DMS53 treated with DMSO at 0.1 percent for 48 hours (cell line): Measurements from ENCODE around the gene MRPL12.

Source experiments
- DNase-seq: peaks from one replicate; lab custom pipeline; 2025; ENCODE audit not compliant: unreplicated experiment; lab: John Stamatoyannopoulos, UW

The MRPL12 gene

GRCh38 chr17:81715107-81715871 lies 12.1 kb downstream of the MRPL12 start:
- no peak for DNase-seq

DNA sequence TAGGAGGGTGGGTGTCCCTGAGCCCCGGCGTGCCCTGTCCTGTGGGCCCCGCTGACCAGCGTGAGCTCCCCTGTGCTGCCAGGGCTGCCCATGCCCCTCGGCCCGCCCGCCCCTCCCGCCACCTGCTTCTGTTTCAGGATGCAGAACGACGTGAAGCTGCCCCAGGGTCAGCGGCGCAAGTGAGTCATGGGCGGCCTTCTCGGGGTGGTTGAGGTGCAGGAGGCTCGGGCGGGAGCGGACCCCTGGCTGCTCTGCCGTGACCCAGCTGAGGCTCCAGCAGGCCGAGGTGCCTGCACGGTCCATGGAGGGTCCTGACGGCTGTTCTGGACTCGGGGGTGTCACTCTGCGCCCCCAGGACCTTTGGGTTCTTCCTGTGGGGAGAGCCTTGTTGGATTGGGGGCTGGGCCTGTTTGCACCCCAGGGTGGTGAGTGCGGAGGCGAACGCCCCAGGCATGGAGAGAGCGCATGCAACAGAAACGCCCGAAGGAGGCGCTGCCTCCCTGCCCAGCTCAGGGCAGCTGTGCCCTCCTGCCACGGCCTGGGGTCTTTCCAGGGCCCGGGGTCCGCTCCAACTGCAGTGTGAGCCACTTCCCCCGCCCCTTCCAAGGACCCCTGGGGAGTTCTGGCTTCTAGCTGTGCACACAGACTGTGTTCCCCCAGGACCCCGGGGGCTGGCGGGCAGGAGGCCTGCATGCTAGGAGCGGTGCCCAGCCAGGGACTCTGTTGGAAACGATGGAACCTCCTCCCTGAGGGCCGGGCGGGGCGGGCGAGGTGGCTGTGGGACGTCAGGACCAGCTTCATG lies 12.9 kb downstream of the MRPL12 start:
- DNase-seq = no peak

DNA sequence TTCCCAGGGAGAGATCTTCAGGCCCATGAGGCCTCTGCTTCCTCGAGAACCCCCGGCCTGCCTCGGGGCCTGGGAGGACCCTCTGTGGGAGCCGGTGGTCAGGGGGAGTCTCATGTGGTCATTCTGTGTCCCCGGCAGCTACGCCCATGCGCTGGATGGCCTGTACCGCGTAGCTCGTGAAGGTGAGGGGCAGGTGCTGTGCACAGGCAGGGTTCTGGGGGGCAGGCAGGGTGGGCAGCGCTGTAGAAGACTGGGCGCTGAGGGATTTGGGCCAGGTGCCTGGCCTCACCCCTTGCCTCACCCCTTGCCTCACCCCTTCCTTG lies 13.5 kb downstream of the MRPL12 start:
- DNase-seq = no peak

DNA sequence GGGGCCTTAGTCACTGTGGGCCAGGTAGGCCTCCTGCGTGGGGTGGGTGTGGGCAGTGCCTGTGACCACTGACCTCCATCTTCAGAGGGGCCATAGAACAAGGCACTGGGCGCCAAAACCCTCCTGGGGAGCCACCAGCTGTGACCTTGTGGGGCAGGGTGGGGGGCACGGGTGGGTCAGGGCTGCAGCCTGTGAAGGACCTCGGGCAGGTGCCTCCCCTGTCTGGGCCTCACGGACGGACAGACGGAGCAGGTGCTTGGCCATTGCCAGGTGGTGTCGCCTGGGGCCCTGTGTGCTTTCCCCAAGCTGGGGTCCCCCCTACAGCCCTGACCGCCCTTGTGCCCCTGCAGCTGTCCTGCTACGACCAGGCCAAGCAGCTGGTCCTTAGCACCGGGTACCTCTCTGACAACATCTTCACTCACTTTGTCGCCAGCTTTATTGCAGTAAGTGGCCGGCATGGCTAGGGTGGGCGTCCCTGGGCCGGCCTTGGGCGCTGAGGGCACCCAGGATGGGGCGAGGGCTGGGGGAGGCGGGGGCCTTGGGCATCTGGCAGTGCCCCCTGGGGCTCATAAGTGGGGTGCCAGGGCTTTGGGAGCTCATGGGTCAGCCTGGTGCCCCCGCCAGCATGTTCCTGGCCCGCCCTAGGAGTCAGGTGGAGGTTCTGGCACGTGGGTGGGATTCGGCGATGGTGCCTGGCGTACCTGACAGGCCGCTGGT lies 14.0 kb downstream of the MRPL12 start:
- no peak for DNase-seq

- no peak for DNase-seq
Observed at GRCh38 chr17:81717766-81718089, 14.6 kb downstream of the MRPL12 start.

DNA sequence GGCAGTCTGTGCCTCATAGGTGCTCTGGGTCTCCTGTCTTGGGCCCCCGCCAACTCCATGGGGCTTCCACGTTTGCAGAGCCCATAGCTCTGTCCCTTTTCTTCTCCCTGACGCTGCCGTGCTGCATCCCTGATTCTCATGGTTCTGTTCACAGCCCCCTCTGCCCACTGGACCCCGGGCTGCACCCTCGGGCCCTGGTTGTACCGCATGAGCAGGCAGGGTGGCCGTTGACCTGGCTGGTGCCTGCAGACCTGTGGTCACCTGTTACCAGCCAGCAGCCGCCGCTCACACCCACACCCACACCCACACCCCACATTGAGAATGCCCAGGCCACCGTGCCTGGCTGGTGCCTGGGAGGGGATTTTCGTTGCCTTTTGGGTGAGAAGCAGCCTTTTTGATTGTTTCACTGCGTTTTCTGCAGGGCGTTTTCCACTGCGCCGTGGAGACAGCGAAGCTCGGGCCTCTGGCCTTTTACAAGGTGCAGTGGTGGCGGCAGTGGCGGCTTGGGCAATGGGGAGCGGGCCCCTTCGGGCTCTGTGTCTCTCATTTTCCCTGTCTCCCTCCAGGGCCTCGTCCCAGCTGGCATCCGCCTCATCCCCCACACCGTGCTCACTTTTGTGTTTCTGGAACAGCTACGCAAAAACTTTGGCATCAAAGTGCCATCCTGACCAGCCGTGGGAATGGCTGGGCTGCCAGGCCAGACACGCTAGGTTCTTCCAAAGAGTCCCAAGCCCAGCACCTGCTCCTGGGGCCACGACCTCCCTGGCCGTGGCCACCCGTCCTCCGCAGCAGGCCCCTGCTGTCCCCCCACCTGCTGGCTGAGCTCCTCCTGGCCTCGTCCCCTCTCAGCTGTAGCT lies 16.5 kb downstream of the MRPL12 start:
- DNase-seq = no peak

DNA sequence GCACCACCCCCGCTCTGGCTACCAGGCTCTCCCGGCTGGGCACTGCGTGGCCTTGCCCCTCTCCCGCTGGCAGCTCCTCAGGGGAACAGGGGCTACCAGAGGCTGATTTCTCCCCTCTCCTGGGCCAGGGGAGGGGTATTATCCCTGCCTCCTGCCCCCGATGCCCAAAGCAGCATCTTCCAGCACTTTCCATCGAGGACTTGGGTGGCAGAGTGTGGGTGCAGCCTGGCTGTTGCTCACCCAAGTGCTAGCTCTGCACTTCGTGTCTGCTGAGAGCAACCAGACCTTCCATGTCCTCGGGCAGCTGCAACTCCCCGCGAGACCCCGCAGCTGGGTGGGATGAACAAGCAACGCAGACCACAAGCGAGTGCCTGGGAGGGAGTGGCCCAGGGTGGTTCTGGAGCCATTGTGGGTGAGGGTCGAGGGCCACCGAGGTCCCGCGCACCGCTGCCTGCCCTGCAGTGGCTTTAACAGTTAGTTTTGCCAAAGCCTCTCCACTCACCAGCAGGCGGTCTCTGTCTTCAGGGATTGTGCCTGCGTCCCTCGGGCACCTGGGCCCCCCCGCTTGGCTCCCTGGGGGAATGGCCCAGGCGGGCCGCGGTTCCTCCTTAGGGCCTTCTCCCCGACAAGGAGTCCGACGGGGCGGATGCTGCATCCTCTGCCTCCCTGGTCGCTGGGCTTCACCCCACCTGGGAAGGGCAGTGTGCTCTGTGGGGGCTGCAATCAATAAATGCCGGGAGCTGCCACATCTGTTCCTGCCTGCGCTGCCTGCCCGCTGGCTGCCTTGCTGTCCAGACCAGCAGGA lies 17.3 kb downstream of the MRPL12 start:
- DNase-seq = no peak

GRCh38 chr17:81722184-81723120 lies 19.3 kb downstream of the MRPL12 start:
- no peak for DNase-seq

- DNase-seq = no peak
Observed at GRCh38 chr17:81723651-81724209, 20.6 kb downstream of the MRPL12 start.

DNA sequence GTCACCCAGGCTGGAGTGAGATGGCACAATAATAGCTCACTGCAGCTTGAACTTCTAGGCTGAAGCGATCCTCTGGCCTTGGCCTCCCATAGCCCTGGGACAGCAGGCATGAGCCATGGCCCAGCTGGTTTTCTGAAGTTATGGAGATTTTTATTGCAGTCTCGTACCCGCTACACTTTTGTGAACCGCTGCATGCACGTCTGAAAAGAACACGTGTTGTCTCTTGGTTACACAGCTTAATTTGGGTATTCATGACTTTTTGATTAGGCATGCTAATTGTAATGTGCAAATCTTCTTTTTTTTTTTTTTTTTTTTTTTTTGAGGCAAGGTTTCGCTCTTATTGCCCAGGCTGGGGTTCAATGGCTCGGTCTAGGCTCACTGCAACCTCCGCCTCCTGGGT lies 22.3 kb downstream of the MRPL12 start:
- no peak for DNase-seq

DNA sequence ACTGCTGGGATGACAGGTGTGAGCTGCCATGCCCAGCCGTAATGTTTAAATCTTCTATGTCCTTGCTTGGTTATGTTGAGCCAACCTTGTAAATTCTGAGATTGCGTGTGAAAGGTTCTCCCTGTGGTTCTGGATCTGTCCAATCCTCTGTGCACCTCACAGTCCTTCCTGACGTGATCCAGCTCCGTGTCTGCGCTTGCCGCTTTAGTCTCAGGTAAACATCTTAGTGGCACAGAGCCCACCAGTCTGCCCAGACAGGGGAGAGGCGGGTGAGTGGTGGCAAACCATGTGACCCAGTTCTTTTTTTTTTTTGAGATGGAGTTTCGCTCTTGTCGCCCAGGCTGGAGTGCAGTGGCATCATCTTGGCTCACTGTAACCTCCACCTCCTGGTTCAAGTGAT lies 22.8 kb downstream of the MRPL12 start:
- DNase-seq = no peak

- DNase-seq = peak; percentile 60
Observed at GRCh38 chr17:81727324-81728031, 24.3 kb downstream of the MRPL12 start.

DNA sequence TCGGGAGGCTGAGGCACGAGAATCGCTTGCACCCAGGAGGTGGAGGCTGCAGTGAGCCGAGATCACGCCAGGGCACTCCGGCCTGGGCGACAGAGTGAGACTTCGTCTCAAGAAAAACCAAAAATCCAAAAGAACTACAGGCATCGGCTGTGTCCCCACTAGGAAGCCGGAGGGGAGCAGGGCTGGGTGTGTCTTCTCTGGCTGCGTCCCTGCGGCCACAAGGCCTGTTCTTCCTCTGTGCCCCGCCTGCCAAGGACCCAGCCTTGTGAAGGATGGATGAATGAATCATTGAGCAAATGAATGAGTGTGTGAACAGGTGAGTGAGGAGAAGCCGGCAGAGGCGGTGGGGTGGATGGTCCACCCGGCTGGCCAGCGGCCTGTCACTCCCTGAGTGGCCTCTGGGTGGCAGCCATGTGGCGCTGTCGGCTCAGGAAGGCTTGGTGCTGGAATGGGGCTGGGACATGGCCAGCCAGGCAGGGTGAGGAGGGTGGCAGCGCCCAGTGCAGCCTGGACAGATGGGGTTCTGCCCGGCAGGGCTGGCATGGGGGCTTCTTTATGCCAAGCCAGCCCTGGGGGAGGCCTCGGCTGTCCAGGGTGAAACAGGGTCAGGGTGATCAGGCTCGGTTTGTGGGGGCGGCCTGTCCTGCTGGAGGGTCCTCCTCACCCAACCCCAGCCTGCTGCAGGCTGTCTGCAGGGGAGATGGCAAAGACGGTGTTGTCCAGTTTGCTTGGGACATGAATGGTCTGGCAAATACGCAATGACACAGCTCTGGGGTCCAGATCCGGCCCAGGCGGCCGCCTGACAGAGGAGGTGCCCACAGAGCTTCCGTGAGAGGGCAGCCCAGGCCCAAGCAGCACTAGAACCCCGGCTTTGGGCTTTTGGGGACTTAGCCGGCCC lies 30.6 kb downstream of the MRPL12 start:
- DNase-seq = peak; percentile 62

- DNase-seq = no peak
Observed at GRCh38 chr17:81734405-81735263, 31.5 kb downstream of the MRPL12 start.

- DNase-seq = peak; percentile 63
Observed at GRCh38 chr17:81735264-81736102, 32.3 kb downstream of the MRPL12 start.
